Loucy (cell line): Measurements from ENCODE around the gene TTLL7.

Source experiments
- H2AFZ ChIP-seq: fragments of 200-600 bp; sonication (generic); 2 replicates; pipeline ENCODE4 v1.6.0; 2016; ENCODE audit warnings: antibody characterized with exemption, mild to moderate bottlenecking, low read length, moderate library complexity
- H3F3A ChIP-seq: fragments of 200-600 bp; 2 replicates; pipeline ENCODE4 v1.6.0; 2016; ENCODE audit warnings: antibody characterized with exemption, low read depth, mild to moderate bottlenecking
- H3K27me3 ChIP-seq: fragments of 200-600 bp; sonication (generic); 2 replicates; pipeline ENCODE4 v1.6.1; 2014; ENCODE audit warnings: low read length, mild to moderate bottlenecking; ENCODE audit not compliant: insufficient read depth, poor library complexity, severe bottlenecking
- H3K36me3 ChIP-seq: fragments of 200-600 bp; sonication (generic); 2 replicates; pipeline ENCODE4 v1.6.1; 2016; ENCODE audit warnings: low read length; ENCODE audit not compliant: insufficient read depth
- H3K4me1 ChIP-seq: fragments of 200-600 bp; sonication (generic); 2 replicates; pipeline ENCODE4 v1.5.1; 2014; ENCODE audit warnings: low read length, mild to moderate bottlenecking; ENCODE audit not compliant: insufficient read depth, poor library complexity, severe bottlenecking
- H3K4me2 ChIP-seq: fragments of 200-600 bp; sonication (generic); 2 replicates; pipeline ENCODE4 v1.6.0; 2014; ENCODE audit warnings: antibody characterized with exemption, low read length, low read depth, mild to moderate bottlenecking; ENCODE audit not compliant: poor library complexity, severe bottlenecking
- H3K4me3 ChIP-seq: fragments of 200-600 bp; sonication (generic); 2 replicates; pipeline ENCODE4 v1.5.1; 2014; ENCODE audit warnings: low read length, mild to moderate bottlenecking, mixed read lengths; ENCODE audit not compliant: poor library complexity, severe bottlenecking
- H3K79me2 ChIP-seq: fragments of 200-600 bp; sonication (generic); 2 replicates; pipeline ENCODE4 v1.6.1; 2014; ENCODE audit warnings: low read length; ENCODE audit not compliant: insufficient read depth
- H3K9ac ChIP-seq: fragments of 200-600 bp; sonication (generic); 2 replicates; pipeline ENCODE4 v1.6.0; 2014; ENCODE audit warnings: mild to moderate bottlenecking, low read depth, low read length, moderate library complexity; ENCODE audit not compliant: poor library complexity, severe bottlenecking
- H3K9me2 ChIP-seq: fragments of 200-600 bp; sonication (generic); replicated peaks from 2 replicates; pipeline ENCODE4 v1.6.1; 2016; ENCODE audit warnings: low read depth, low read length, mixed read lengths
- H3K9me3 ChIP-seq: fragments of 200-600 bp; sonication (generic); 2 replicates; pipeline ENCODE4 v1.6.1; 2014; ENCODE audit warnings: mild to moderate bottlenecking, antibody characterized with exemption, low read length, low read depth; ENCODE audit not compliant: insufficient read depth
- H4K20me1 ChIP-seq: fragments of 200-600 bp; sonication (generic); 2 replicates; pipeline ENCODE4 v1.6.0; 2014; ENCODE audit warnings: antibody characterized with exemption, low read length, mild to moderate bottlenecking; ENCODE audit not compliant: insufficient read depth, poor library complexity, severe bottlenecking
- CTCF ChIP-seq: fragments of 200-600 bp; sonication (generic); conservative IDR thresholded peaks from 2 replicates; pipeline ENCODE4 v1.5.1; 2014; ENCODE audit warnings: mild to moderate bottlenecking, antibody characterized with exemption, low read length
- EZH2phosphoT487 ChIP-seq: fragments of 200-600 bp; IDR thresholded peaks from 2 replicates; pipeline ENCODE4 v1.6.1; 2018; ENCODE audit warnings: antibody characterized with exemption, mild to moderate bottlenecking, moderate library complexity, borderline replicate concordance

The TTLL7 gene

GRCh38 chr1:83960669-83961277 is 38.2 kb downstream of the TTLL7 start:
- Histone ChIP-seq H3K4me3 (no peak overlapping the region), H3K79me2 (no peaks in the 10 kb centered on the region), H3K9me2 (no peaks in the 10 kb centered on the region), H3K9me3 (no peaks in the 10 kb centered on the region), H3F3A (no peaks in the 10 kb centered on the region), H3K4me1 (no peaks in the 10 kb centered on the region), H2AFZ (no peak overlapping the region), H3K9ac (no peak overlapping the region), H4K20me1 (no peaks in the 10 kb centered on the region), H3K27me3 (no peaks in the 10 kb centered on the region), H3K36me3 (no peaks in the 10 kb centered on the region), H3K4me2 (no peak overlapping the region)
- TF ChIP-seq EZH2phosphoT487 (no peak), CTCF (no peak)

- H3K27me3 ChIP-seq = no peaks in the 10 kb centered on the region
- H3K4me2 ChIP-seq = no peak overlapping the region
- no peak overlapping the region for H3K4me3 ChIP-seq
- TF ChIP-seq CTCF (no peak), EZH2phosphoT487 (no peak)
- H3K9me3 ChIP-seq = no peaks in the 10 kb centered on the region
- no peaks in the 10 kb centered on the region for H3K36me3 ChIP-seq
- H2AFZ ChIP-seq = no peak overlapping the region
- no peaks in the 10 kb centered on the region for H3K9me2 ChIP-seq
- no peaks in the 10 kb centered on the region for H3F3A ChIP-seq
- no peaks in the 10 kb centered on the region for H3K79me2 ChIP-seq
- no peaks in the 10 kb centered on the region for H3K4me1 ChIP-seq
- H3K9ac ChIP-seq = no peak overlapping the region
- H4K20me1 ChIP-seq = no peaks in the 10 kb centered on the region
Measured at GRCh38 chr1:83959824-83960498, 39.0 kb downstream of the TTLL7 start.

GRCh38 chr1:83958704-83959103 is 40.2 kb downstream of the TTLL7 start:
- Histone ChIP-seq H3K36me3 (no peaks in the 10 kb centered on the region), H3K4me3 (no peak overlapping the region), H3K4me1 (no peaks in the 10 kb centered on the region), H3K9me2 (no peaks in the 10 kb centered on the region), H4K20me1 (no peaks in the 10 kb centered on the region), H3K79me2 (no peaks in the 10 kb centered on the region), H3F3A (no peaks in the 10 kb centered on the region), H3K9ac (no peak overlapping the region), H3K9me3 (no peaks in the 10 kb centered on the region), H2AFZ (no peak overlapping the region), H3K27me3 (no peaks in the 10 kb centered on the region), H3K4me2 (no peak overlapping the region)
- no peak for TF ChIP-seq CTCF
- no peak for TF ChIP-seq EZH2phosphoT487
